Stimulated activated CD8-positive, alpha-beta memory T cell treated with anti-CD3 and anti-CD28 coated beads, Interleukin-12 subunit alpha, Interleukin-12 subunit beta, amount 100 ng/mL, for 1 hour (primary cell): ENCODE data around the gene TEAD4.
"Not testable (repeated sequence)": the region's sequence is repeated elsewhere in the genome, so short reads cannot be mapped to it uniquely, and the experiment has no call there.

Experiments
- DNase-seq: peaks from one replicate; pipeline ENCODE4 v3.0.0-alpha.2; 2020; ENCODE audit warnings: low read depth

The TEAD4 gene

GRCh38 chr12:3048540-3048939 lies 89.3 kb downstream of the TEAD4 start:
- no peak for DNase-seq

- DNase-seq, result no peak
Observed at GRCh38 chr12:3049176-3049575, 90.0 kb downstream of the TEAD4 start.

GRCh38 chr12:3049611-3050249 lies 90.5 kb downstream of the TEAD4 start:
- no peak for DNase-seq

- no peak for DNase-seq
Observed at GRCh38 chr12:3054374-3054773, 95.2 kb downstream of the TEAD4 start.

- no peak for DNase-seq
Observed at GRCh38 chr12:3055026-3055703, 96.0 kb downstream of the TEAD4 start.

GRCh38 chr12:3055704-3056467 lies 96.7 kb downstream of the TEAD4 start:
- no peak for DNase-seq

GRCh38 chr12:3061059-3061458 lies 101.9 kb downstream of the TEAD4 start:
- DNase-seq, result no peak

GRCh38 chr12:3061501-3062215 lies 102.5 kb downstream of the TEAD4 start:
- no peak for DNase-seq

GRCh38 chr12:3065300-3065699 lies 106.1 kb downstream of the TEAD4 start:
- no peak for DNase-seq

GRCh38 chr12:3065846-3066245 lies 106.6 kb downstream of the TEAD4 start:
- DNase-seq, result not testable (repeated sequence)

- DNase-seq, result no peak
Observed at GRCh38 chr12:3069714-3070113, 110.5 kb downstream of the TEAD4 start.

- no peak for DNase-seq
Observed at GRCh38 chr12:3071107-3071506, 111.9 kb downstream of the TEAD4 start.

- DNase-seq, result no peak
Observed at GRCh38 chr12:3071710-3072109, 112.5 kb downstream of the TEAD4 start.

- peak; percentile 70 for DNase-seq
Observed at GRCh38 chr12:3073438-3074250, 114.4 kb downstream of the TEAD4 start.

GRCh38 chr12:3075315-3075714 lies 116.1 kb downstream of the TEAD4 start:
- DNase-seq, result no peak

GRCh38 chr12:3076730-3077571 lies 117.8 kb downstream of the TEAD4 start, which contains the start of gene TSPAN9:
Gene TSPAN9 (plus strand): TSS chr12:3077379. CDS start chr12:3201194, 123,815 bp downstream.
- DNase-seq, result peak; percentile 25

- no peak for DNase-seq
Observed at GRCh38 chr12:3077572-3078081, 118.4 kb downstream of the TEAD4 start.

GRCh38 chr12:3078086-3078820 lies 119.1 kb downstream of the TEAD4 start:
- no peak for DNase-seq

- DNase-seq, result no peak
Observed at GRCh38 chr12:3081091-3081490, 121.9 kb downstream of the TEAD4 start.

GRCh38 chr12:3081886-3082285 lies 122.7 kb downstream of the TEAD4 start:
- DNase-seq, result no peak
